Lung (tissue), 12 donors: ENCODE results near the gene RAET1L. TPM values are rescaled to one million over a fixed set of nuclear protein-coding genes. Genes with fewer than 3 reads are reported as not detected.
"Not testable (repeated sequence)": the region's sequence is repeated elsewhere in the genome, so short reads cannot be mapped to it uniquely, and the experiment has no call there.

Experiments used
- ATAC-seq: fragments of 200-7000 bp; cut with Tn5 transposase; one replicate; pipeline ENCODE4 v1.9.1; 2020; ENCODE audit warnings: moderate number of reproducible peaks; ENCODE audit not compliant: insufficient read depth, low FRiP score
- DNase-seq, 3 donors: peaks; one replicate each; pipeline ENCODE4 v3.0.0-alpha.2; 2013 to 2017
- H3K27ac ChIP-seq, 2 donors: one replicate each; pipeline ENCODE4 v1.5.1; 2013; ENCODE audit warnings: mild to moderate bottlenecking in 2 of 2, moderate library complexity in 2 of 2, control low read depth in 1 of 2, inconsistent platforms in 1 of 2, low read depth in 1 of 2, low read length in 1 of 2
- H3K27me3 ChIP-seq, 3 donors: one replicate each; pipeline ENCODE4 v1.5.1; 2013; ENCODE audit warnings: low read length in 2 of 3; ENCODE audit not compliant: control insufficient read depth in 3 of 3, insufficient read depth in 3 of 3
- H3K36me3 ChIP-seq, 4 donors: one replicate each; pipeline ENCODE4 v1.5.1; 2013; ENCODE audit warnings: low read length in 4 of 4, mild to moderate bottlenecking in 1 of 4, moderate library complexity in 1 of 4; ENCODE audit not compliant: control insufficient read depth in 4 of 4, insufficient read depth in 4 of 4
- H3K4me1 ChIP-seq, 5 donors: one replicate each; pipeline ENCODE4 v1.5.1; 2013; ENCODE audit warnings: low read length in 5 of 5, mild to moderate bottlenecking in 2 of 5, moderate library complexity in 1 of 5; ENCODE audit not compliant: control insufficient read depth in 5 of 5, insufficient read depth in 5 of 5
- H3K4me3 ChIP-seq: one replicate; pipeline ENCODE4 v1.5.1; 2013; ENCODE audit warnings: mild to moderate bottlenecking, control low read depth, moderate library complexity
- H3K9ac ChIP-seq, 2 donors: one replicate each; pipeline ENCODE4 v1.5.1; 2013; ENCODE audit warnings: low read length in 2 of 2, control low read depth in 1 of 2; ENCODE audit not compliant: insufficient read depth in 1 of 2
- H3K9me3 ChIP-seq, 4 donors: one replicate each; pipeline ENCODE4 v1.5.1; 2013; ENCODE audit warnings: low read length in 3 of 4, mild to moderate bottlenecking in 1 of 4, moderate library complexity in 1 of 4; ENCODE audit not compliant: control insufficient read depth in 4 of 4, insufficient read depth in 3 of 4
- WGBS, 2 donors: extraction: QIAGEN DNeasy Blood & Tissue Kit; methylation state at CpG; one replicate each; pipeline ENCODE4 v1.1.7; 2013; 5-methylcytosine and 5-hydroxymethylcytosine counted together
- polyA plus RNA-seq, 2 donors: library from polyadenylated mRNA; stranded (reverse); fragments of 200-250 nt; gene quantifications; one replicate each; pipeline ENCODE4 v1.2.1, GENCODE V29; 2013
- total RNA-seq, 2 donors: library from RNA; depleted of rRNA in 1 of 2; stranded (reverse); fragments of >200 nt in 1 of 2; gene quantifications; one replicate each; pipeline ENCODE4 v1.2.1, GENCODE V29; 2014 to 2021
- TF ChIP-seq, protein P1 (sequence below): IDR thresholded peaks from 2 replicates; pipeline ENCODE4 v1.5.1; 2012; ENCODE audit warnings: mild to moderate bottlenecking; ENCODE audit errors: control extremely low read depth, extremely low read depth
- donor health status: control.
- donor health status: control.
- donor health status: Bipolar disorder and iron deficiency.
- donor health status: healthy.
- donor health status: DM: yes; HTN: yes; CAD: no.

Gene RAET1L
- total and polyA plus RNA-seq, 4 donors, result 0.06 TPM; not detected in 3

DNA sequence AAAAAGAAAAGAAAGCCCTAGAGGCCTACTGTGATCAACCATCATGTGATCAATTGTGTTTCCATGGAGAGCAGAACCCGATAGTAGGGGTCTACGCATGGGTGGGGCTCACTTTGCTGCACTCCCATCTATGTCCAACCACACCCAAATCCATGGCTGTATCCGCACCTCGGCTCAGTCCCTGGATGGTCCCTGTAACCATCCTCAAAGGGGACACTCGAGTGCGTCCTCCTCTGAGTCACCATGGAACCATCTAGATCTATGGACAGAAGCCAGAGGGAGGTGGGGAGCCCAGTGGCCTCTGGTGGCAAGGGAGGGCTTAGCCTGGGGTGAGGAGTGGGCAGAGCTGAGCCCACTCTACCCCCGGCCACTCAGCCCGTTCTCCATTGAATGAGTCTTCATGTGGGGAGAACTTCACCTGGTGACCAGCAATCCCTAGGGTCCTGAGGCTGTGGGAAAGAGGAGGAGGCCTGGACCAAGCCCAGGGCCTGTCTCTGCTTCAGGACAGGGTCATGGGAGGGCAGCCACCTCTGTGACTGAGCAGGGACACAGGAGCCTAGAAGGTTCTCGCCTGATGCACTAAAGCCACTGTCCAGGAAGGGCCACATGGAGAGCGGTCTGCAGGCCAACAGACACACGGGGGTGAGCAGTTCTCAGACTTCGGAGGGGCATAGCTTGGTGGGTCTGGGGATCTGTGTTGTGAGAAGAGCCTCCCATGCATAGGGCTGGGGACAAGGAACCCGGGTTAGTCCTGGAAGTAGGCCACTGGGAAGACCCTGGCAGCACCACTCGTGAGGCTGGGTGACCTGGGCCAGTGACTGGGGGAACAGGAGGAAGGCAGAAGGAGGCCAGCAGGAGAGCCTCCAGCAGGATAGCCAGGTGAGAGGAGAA is 19.3 kb downstream of the RAET1L start:
- Histone ChIP-seq H3K4me3 (no peak overlapping the region), H3K4me1 (peaks cover 0 to 9% (median 0%) of the 10 kb centered on the region in 5 donors), H3K27ac (no peak overlapping the region), H3K36me3 (no peaks in the 10 kb centered on the region), H3K9ac (peak overlapping the region in 1 of 2 donors; percentile 51), H3K9me3 (no peaks in the 10 kb centered on the region), H3K27me3 (peaks cover 0 to 19% (median 17%) of the 10 kb centered on the region in 3 donors)
- TF ChIP-seq, protein P1, sequence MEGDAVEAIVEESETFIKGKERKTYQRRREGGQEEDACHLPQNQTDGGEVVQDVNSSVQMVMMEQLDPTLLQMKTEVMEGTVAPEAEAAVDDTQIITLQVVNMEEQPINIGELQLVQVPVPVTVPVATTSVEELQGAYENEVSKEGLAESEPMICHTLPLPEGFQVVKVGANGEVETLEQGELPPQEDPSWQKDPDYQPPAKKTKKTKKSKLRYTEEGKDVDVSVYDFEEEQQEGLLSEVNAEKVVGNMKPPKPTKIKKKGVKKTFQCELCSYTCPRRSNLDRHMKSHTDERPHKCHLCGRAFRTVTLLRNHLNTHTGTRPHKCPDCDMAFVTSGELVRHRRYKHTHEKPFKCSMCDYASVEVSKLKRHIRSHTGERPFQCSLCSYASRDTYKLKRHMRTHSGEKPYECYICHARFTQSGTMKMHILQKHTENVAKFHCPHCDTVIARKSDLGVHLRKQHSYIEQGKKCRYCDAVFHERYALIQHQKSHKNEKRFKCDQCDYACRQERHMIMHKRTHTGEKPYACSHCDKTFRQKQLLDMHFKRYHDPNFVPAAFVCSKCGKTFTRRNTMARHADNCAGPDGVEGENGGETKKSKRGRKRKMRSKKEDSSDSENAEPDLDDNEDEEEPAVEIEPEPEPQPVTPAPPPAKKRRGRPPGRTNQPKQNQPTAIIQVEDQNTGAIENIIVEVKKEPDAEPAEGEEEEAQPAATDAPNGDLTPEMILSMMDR, result no peak
- 79 to 80% methylated on average over 14 of the region's 14 CpGs for WGBS, 2 donors
- no peak for DNase-seq
- no peak for ATAC-seq

DNA sequence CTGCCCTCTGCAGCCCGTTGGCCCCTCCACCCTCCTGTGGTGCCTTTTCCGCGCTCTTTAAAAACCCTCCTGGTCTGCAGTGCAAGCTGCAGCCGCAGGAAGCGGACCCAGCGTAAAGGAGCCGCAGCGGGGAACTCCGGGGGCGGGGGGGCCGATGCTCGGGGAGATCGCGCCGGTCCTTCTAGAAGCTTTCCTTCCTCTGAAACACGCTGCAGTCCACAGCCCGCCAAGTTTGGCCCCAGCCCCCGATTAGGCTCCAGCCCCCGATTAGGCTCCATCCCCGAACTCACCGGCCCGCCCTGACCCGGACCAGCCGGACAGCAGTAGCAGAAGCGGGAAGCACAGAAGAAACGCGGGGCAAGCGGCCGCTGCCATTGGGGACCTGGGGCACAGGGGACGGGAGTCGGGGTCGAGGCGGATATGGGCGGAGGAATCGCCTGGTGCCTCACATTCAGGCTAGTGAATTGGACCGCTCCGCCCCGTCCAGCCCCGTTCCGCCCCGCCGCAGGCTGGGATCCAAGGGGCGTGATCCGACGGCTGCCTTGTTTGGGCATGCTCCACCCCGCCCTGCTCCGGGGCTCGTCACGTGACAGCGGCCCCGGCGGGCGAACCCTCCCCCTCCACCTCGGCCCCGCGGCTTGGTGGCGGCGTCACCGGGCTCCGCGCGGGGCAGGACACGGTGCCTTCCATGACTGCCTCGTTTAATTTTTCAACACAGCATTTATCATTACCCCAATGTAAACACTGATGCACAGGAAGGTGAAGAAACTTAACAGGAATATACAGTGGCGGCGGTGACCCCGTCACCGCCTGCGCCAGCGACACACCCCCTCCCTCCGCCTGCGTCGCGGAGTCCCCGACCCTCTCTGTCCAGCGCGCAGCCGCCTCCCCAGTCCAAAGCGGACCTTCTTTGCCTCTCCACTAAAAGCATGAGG is 20.3 kb downstream of the RAET1L start:
- H3K27me3 ChIP-seq, result peaks cover 0 to 13% (median 12%) of the 10 kb centered on the region in 3 donors
- peak overlapping the region; percentile 50 for H3K4me3 ChIP-seq
- H3K9me3 ChIP-seq, result no peaks in the 10 kb centered on the region
- H3K27ac ChIP-seq, result peak overlapping the region in 1 of 2 donors; percentile 73
- WGBS, 2 donors, result 0 to 1% methylated on average over 77 to 79 of the region's 79 CpGs
- DNase-seq (peak; percentile 96 to 98 (median 98)), ATAC-seq (peak; percentile 97)
- TF ChIP-seq, protein P1, result no peak
- H3K9ac ChIP-seq, result peak overlapping the region in 1 of 2 donors; percentile 51
- peaks cover 0 to 9% (median 0%) of the 10 kb centered on the region in 5 donors for H3K4me1 ChIP-seq
- H3K36me3 ChIP-seq, result no peaks in the 10 kb centered on the region

DNA sequence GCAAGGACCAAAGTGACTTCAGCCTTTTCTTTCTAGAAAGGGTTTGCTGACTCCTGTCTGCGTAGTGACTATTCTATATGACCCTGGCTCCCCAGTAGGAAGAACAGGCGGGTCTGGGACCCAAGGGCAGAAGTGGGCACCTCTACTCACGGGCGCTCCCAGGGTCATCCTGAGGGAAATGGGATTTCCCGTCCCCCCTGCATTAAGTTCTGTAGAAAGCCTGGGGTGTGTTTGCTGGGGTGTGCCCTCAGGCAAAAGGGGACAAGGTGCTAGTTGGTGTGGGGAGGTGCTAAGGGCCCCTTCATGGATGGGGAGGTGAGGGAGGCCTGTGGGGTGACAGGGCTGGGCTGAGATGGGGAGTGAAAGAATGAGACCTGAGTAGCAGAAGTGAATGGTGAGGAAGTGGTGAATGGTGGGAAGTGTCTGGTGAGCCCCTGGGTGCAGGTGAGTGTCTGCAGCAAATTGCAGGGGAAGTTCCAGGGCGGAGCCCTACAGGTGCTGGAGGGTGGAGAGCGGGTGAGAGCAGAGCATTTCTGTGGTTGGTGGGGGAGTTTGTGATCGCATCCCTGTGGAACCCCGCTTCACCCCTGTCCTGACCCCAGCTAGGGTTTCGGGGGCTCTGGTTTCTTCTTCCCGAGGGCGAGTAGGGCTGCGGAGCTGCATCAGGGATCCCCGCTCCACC is 21.1 kb downstream of the RAET1L start:
- Histone ChIP-seq H3K9ac (no peak overlapping the region), H3K36me3 (no peaks in the 10 kb centered on the region), H3K27me3 (peaks cover 0 to 8% (median 5%) of the 10 kb centered on the region in 3 donors), H3K9me3 (no peaks in the 10 kb centered on the region), H3K4me3 (no peak overlapping the region), H3K27ac (no peak overlapping the region), H3K4me1 (peaks cover 0 to 9% (median 0%) of the 10 kb centered on the region in 5 donors)
- TF ChIP-seq, protein P1, result no peak
- WGBS, 2 donors, result 35 to 39% methylated on average over 14 of the region's 14 CpGs
- DNase-seq (no peak), ATAC-seq (no peak)

DNA sequence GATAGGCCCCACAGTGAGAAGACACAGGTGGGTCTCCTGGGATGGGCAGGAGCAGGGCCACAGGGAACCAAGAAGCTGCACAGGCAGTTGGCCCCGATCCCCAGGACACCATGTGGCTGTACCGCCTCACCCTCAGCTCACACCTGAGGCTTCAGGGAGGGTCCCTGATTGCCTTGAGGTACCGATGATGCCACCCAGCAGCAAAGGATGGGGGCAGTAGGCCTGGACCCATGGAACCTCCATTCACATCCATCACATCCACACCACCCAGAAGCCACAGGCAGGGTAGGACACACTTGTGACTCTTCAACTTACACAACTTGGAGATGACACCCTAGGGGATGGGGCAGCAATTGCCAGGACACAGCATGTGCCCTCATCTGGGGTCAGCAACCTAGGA is 21.7 kb downstream of the RAET1L start:
- not testable (repeated sequence) for H3K4me1 ChIP-seq, H3K9ac ChIP-seq, DNase-seq, H3K4me3 ChIP-seq, H3K9me3 ChIP-seq, H3K27ac ChIP-seq, ATAC-seq, H3K36me3 ChIP-seq, H3K27me3 ChIP-seq
- WGBS, 2 donors, result 77 to 83% methylated on average over 3 of the region's 3 CpGs
